NT2/D1 (cell line): ENCODE data around the gene GPR27.

ENCODE experiments used
- SUZ12 ChIP-seq: IDR thresholded peaks from 2 replicates; pipeline ENCODE4 v1.6.1; 2011; ENCODE audit not compliant: insufficient read length, insufficient read depth; ENCODE audit errors: extremely low read depth
- YY1 ChIP-seq: IDR thresholded peaks from 2 replicates; pipeline ENCODE4 v1.6.1; 2011; ENCODE audit not compliant: insufficient read length, insufficient read depth
- ZNF274 ChIP-seq: IDR thresholded peaks from 2 replicates; pipeline ENCODE4 v1.6.1; 2011; ENCODE audit warnings: mild to moderate bottlenecking, low read depth, low read length

DNA sequence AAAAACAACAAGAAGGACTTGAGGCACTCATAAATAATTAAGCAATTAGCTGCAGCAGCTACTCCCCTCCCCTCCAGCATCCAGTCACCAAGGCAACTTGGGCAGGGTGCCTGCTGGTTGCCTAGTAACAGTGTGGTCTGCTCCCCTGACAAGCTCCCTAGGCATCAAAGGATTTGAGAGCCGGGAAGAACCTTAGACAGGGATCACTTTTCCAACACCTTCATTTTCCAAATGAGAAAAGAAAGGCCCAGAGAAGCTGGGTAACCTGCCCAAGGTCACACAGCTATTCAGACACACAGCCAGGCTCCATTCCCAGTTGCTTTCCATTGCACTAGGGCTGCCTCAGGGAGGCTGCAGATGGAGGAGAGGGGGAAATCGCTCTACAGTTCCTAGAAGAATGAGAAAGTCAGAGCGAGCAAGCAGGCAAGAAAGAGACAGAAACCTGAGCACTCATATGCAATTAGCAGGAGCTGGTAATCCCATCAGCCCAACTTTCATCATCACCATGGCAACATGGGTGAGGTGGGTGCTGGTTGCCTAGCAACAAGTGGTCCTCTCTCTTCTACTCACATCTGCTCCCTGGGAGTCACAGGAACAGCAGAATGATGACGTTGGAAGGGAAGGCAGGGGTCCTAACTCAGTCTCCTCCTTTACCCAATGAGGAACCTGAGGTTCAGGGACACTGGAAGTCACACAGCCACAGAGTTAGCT is 24.9 kb upstream of the GPR27 start:
- no peak for TF ChIP-seq YY1
- TF ChIP-seq SUZ12 = no peak
- TF ChIP-seq ZNF274 = no peak
